Measurements from ENCODE around the gene LPCAT4.

DNA sequence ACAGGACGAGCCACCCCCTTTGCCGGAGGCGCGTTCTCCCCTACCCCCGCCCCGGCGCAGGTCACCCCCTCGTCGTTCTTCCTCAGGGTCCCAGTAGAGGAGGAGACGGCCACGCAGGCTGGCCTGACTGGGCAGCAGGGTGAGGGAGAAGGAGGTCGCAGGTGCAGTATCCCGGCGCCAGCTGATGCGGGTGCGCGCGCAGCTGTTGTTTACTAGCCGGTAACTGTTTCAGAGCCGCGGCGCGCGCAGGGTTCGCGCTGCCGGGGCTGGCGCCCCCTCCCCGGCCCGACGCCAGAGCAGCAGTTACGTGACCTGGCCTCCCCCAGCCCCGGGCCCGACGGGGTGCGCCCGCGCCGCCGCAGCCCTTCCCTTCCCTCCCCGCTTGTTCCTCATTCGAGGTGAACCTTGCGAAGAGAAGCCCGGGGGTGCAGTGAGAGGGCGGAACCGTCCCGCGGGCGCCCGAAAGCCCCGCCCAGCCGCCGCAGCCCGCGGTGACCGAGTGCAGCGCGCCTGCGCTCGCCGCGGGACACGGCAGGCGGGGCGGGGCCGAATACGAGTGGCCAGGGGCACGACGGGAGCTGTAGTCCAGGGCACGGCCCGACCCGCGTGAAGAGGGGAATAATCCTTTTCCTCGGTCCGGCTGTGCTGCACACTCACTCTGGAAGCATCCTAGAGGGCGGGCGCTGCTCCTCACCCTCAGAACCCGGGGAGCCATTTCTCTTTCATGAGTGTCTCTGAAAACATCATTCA is 29.3 kb downstream of the LPCAT4 start, which contains the start of gene SLC12A6:
- TF ChIP-seq, protein P1, sequence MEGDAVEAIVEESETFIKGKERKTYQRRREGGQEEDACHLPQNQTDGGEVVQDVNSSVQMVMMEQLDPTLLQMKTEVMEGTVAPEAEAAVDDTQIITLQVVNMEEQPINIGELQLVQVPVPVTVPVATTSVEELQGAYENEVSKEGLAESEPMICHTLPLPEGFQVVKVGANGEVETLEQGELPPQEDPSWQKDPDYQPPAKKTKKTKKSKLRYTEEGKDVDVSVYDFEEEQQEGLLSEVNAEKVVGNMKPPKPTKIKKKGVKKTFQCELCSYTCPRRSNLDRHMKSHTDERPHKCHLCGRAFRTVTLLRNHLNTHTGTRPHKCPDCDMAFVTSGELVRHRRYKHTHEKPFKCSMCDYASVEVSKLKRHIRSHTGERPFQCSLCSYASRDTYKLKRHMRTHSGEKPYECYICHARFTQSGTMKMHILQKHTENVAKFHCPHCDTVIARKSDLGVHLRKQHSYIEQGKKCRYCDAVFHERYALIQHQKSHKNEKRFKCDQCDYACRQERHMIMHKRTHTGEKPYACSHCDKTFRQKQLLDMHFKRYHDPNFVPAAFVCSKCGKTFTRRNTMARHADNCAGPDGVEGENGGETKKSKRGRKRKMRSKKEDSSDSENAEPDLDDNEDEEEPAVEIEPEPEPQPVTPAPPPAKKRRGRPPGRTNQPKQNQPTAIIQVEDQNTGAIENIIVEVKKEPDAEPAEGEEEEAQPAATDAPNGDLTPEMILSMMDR (IDR thresholded peaks at IDR 0.05; ENCODE audit: low read depth, low read length, poor library complexity, severe bottlenecking) = no peak
- TF ChIP-seq EZH2phosphoT487 (IDR thresholded peaks at IDR 0.05; ENCODE audit: borderline replicate concordance, low read length) = no peak

Data from DOHH2 (cell line).